Lung (tissue), 12 donors: ENCODE measurements around the gene MGAT3. TPM values are rescaled to one million over a fixed set of nuclear protein-coding genes. Genes with fewer than 3 reads are reported as not detected.

ENCODE experiments used
- ATAC-seq: fragments of 200-7000 bp; cut with Tn5 transposase; one replicate; pipeline ENCODE4 v1.9.1; 2020; ENCODE audit warnings: moderate number of reproducible peaks; ENCODE audit not compliant: insufficient read depth, low FRiP score
- DNase-seq, 3 donors: peaks; one replicate each; pipeline ENCODE4 v3.0.0-alpha.2; 2013 to 2017
- H3K27ac ChIP-seq, 2 donors: one replicate each; pipeline ENCODE4 v1.5.1; 2013; ENCODE audit warnings: mild to moderate bottlenecking in 2 of 2, moderate library complexity in 2 of 2, control low read depth in 1 of 2, inconsistent platforms in 1 of 2, low read depth in 1 of 2, low read length in 1 of 2
- H3K27me3 ChIP-seq, 3 donors: one replicate each; pipeline ENCODE4 v1.5.1; 2013; ENCODE audit warnings: low read length in 2 of 3; ENCODE audit not compliant: control insufficient read depth in 3 of 3, insufficient read depth in 3 of 3
- H3K36me3 ChIP-seq, 4 donors: one replicate each; pipeline ENCODE4 v1.5.1; 2013; ENCODE audit warnings: low read length in 4 of 4, mild to moderate bottlenecking in 1 of 4, moderate library complexity in 1 of 4; ENCODE audit not compliant: control insufficient read depth in 4 of 4, insufficient read depth in 4 of 4
- H3K4me1 ChIP-seq, 5 donors: one replicate each; pipeline ENCODE4 v1.5.1; 2013; ENCODE audit warnings: low read length in 5 of 5, mild to moderate bottlenecking in 2 of 5, moderate library complexity in 1 of 5; ENCODE audit not compliant: control insufficient read depth in 5 of 5, insufficient read depth in 5 of 5
- H3K4me3 ChIP-seq: one replicate; pipeline ENCODE4 v1.5.1; 2013; ENCODE audit warnings: mild to moderate bottlenecking, control low read depth, moderate library complexity
- H3K9ac ChIP-seq, 2 donors: one replicate each; pipeline ENCODE4 v1.5.1; 2013; ENCODE audit warnings: low read length in 2 of 2, control low read depth in 1 of 2; ENCODE audit not compliant: insufficient read depth in 1 of 2
- H3K9me3 ChIP-seq, 4 donors: one replicate each; pipeline ENCODE4 v1.5.1; 2013; ENCODE audit warnings: low read length in 3 of 4, mild to moderate bottlenecking in 1 of 4, moderate library complexity in 1 of 4; ENCODE audit not compliant: control insufficient read depth in 4 of 4, insufficient read depth in 3 of 4
- CTCF ChIP-seq: IDR thresholded peaks from 2 replicates; pipeline ENCODE4 v1.5.1; 2012; ENCODE audit warnings: mild to moderate bottlenecking; ENCODE audit errors: control extremely low read depth, extremely low read depth
- WGBS, 2 donors: extraction: QIAGEN DNeasy Blood & Tissue Kit; methylation state at CpG; one replicate each; pipeline ENCODE4 v1.1.7; 2013; 5-methylcytosine and 5-hydroxymethylcytosine counted together
- polyA plus RNA-seq, 2 donors: library from polyadenylated mRNA; stranded (reverse); fragments of 200-250 nt; gene quantifications; one replicate each; pipeline ENCODE4 v1.2.1, GENCODE V29; 2013
- total RNA-seq, 2 donors: library from RNA; depleted of rRNA in 1 of 2; stranded (reverse); fragments of >200 nt in 1 of 2; gene quantifications; one replicate each; pipeline ENCODE4 v1.2.1, GENCODE V29; 2014 to 2021
- donor health status: control.
- donor health status: control.
- donor health status: Bipolar disorder and iron deficiency.
- donor health status: healthy.
- donor health status: DM: yes; HTN: yes; CAD: no.

Gene MGAT3
- total and polyA plus RNA-seq, 4 donors = 5.6 to 19.4 (median 5.9) TPM

DNA sequence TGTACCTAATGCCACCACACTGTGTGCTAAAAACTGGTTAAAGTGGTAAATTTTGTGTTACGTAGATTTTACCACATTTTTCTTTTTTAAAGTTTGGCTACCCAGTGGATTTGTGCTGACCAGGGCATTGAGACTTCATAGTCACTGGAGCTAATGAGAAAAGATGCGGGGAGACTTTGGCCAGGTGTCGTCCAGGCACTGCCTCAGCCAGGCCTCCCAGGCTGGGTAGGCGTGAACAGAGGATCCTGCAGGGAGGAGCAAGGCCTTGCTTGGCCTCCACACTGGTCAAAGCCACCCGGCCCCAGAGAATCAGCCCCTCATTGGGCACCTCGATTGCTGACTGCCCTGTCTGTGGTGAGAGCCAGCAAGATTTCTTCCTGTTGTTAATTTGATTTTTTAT, 13.4 kb upstream of the MGAT3 start:
- ATAC-seq = no peak
- Histone ChIP-seq H3K27me3 (no peaks in the 10 kb centered on the region), H3K36me3 (no peaks in the 10 kb centered on the region), H3K9ac (no peak overlapping the region), H3K4me1 (peaks cover 0 to 21% (median 16%) of the 10 kb centered on the region in 5 donors), H3K27ac (no peak overlapping the region), H3K9me3 (peaks cover 0 to under 1% (median 0%) of the 10 kb centered on the region in 4 donors), H3K4me3 (no peak overlapping the region)
- no peak for TF ChIP-seq CTCF
- WGBS, 2 donors = 89 to 90% methylated on average over 6 of the region's 6 CpGs
- no peak for DNase-seq

GRCh38 chr22:39444247-39444800, 12.5 kb upstream of the MGAT3 start:
- Histone ChIP-seq H3K9ac (no peak overlapping the region), H3K4me3 (no peak overlapping the region), H3K36me3 (no peaks in the 10 kb centered on the region), H3K9me3 (peaks cover 0 to 2% (median 0%) of the 10 kb centered on the region in 4 donors), H3K27ac (no peak overlapping the region), H3K4me1 (peaks cover 0 to 25% (median 16%) of the 10 kb centered on the region in 5 donors), H3K27me3 (no peaks in the 10 kb centered on the region)
- TF ChIP-seq CTCF = no peak
- whole genome bisulfite sequencing, 2 donors = 80 to 88% methylated on average over 7 of the region's 7 CpGs
- DNase-seq (no peak), ATAC-seq (no peak)

GRCh38 chr22:39444937-39445465, 11.8 kb upstream of the MGAT3 start:
- Histone ChIP-seq H3K4me1 (peaks cover 0 to 25% (median 16%) of the 10 kb centered on the region in 5 donors), H3K27ac (no peak overlapping the region), H3K9me3 (peaks cover 0 to 2% (median 0%) of the 10 kb centered on the region in 4 donors), H3K27me3 (no peaks in the 10 kb centered on the region), H3K9ac (no peak overlapping the region), H3K4me3 (no peak overlapping the region), H3K36me3 (no peaks in the 10 kb centered on the region)
- DNase-seq = no peak
- no peak for ATAC-seq
- 90 to 92% methylated on average over 11 of the region's 11 CpGs for WGBS, 2 donors
- TF ChIP-seq CTCF = no peak

GRCh38 chr22:39445678-39446077, 11.1 kb upstream of the MGAT3 start:
- H3K4me1 ChIP-seq = peaks cover 0 to 25% (median 16%) of the 10 kb centered on the region in 5 donors
- no peaks in the 10 kb centered on the region for H3K36me3 ChIP-seq
- peaks cover 0 to 2% (median 0%) of the 10 kb centered on the region in 4 donors for H3K9me3 ChIP-seq
- no peak overlapping the region for H3K27ac ChIP-seq
- no peak overlapping the region for H3K4me3 ChIP-seq
- WGBS, 2 donors = 89 to 90% methylated on average over 9 of the region's 9 CpGs
- no peak for ATAC-seq
- peak overlapping the region in 1 of 2 donors; percentile 62 for H3K9ac ChIP-seq
- peak in 2 of 3 donors; percentile 40 to 59 for DNase-seq
- H3K27me3 ChIP-seq = no peaks in the 10 kb centered on the region
- TF ChIP-seq CTCF = no peak
